Measurements from ENCODE around the gene PLXNA2.

DNA sequence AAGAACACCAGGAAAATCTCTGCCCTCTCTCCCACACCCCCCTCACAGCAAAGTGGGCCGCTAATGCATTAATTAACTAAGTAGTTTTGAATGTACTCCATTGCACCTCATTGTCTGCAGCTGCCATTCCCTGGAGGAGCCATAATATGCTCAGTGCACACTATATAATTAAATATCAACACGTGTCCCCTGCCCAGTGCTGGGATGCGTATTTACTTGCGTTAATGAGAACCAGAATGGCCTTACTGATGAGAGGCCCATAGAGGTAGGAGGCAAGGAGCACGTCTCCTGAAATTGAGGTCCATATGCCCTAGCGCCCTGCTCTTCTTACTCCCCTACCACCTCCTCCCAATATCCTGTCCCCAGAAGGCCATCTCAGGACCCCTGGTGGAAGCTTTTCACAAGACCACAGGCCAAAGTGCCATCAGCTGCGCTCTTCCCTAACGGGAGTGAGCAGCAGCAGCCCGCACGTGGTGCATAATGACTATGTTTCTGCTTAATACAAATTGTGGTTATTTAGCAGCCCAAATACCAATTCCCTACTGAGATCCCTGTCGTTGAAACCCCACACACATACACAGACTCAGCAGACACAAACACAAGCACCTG is 76.8 kb downstream of the PLXNA2 start:
- TF ChIP-seq, protein P1, sequence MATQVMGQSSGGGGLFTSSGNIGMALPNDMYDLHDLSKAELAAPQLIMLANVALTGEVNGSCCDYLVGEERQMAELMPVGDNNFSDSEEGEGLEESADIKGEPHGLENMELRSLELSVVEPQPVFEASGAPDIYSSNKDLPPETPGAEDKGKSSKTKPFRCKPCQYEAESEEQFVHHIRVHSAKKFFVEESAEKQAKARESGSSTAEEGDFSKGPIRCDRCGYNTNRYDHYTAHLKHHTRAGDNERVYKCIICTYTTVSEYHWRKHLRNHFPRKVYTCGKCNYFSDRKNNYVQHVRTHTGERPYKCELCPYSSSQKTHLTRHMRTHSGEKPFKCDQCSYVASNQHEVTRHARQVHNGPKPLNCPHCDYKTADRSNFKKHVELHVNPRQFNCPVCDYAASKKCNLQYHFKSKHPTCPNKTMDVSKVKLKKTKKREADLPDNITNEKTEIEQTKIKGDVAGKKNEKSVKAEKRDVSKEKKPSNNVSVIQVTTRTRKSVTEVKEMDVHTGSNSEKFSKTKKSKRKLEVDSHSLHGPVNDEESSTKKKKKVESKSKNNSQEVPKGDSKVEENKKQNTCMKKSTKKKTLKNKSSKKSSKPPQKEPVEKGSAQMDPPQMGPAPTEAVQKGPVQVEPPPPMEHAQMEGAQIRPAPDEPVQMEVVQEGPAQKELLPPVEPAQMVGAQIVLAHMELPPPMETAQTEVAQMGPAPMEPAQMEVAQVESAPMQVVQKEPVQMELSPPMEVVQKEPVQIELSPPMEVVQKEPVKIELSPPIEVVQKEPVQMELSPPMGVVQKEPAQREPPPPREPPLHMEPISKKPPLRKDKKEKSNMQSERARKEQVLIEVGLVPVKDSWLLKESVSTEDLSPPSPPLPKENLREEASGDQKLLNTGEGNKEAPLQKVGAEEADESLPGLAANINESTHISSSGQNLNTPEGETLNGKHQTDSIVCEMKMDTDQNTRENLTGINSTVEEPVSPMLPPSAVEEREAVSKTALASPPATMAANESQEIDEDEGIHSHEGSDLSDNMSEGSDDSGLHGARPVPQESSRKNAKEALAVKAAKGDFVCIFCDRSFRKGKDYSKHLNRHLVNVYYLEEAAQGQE (IDR thresholded peaks at IDR 0.05): no peak
- TF ChIP-seq NPAS2 (CRISPR knock-in tag; IDR thresholded peaks at IDR 0.05; ENCODE audit: borderline replicate concordance) (no peak), EP300 (IDR thresholded peaks at IDR 0.05) (no peak), RCOR1 (IDR thresholded peaks at IDR 0.05; ENCODE audit: low read depth, low read length) (no peak), POLR2A (IDR thresholded peaks at IDR 0.05; ENCODE audit: low read length) (no peak)
